ENCODE results near the gene SPRR4.

The SPRR4 gene

DNA sequence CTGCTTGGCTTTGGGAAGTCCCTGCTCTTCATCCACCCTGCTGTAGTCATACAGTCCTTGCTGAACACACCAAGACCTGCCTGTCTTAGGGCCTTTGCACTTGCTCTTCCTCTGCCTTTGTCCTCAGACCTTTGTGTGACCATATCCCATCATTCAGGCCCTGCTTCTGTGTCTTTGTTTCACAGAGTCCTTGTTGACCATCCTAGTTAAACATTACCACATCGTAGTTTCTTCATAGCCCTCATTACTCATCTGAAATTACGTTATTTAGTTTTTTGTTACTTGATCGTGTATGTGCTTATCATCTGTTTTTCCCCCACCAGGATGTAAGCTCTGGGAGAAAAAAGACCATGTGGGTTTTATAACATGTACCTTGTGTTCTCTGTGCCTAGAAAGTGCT lies 41.8 kb upstream of the SPRR4 start:
- TF ChIP-seq EZH2 (optimal IDR thresholded peaks at IDR 0.05; ENCODE audit: low read depth, low read length): no peak
- no peak for TF ChIP-seq EZH2phosphoT487 (IDR thresholded peaks at IDR 0.05; ENCODE audit: low read length)
- TF ChIP-seq, protein P1, sequence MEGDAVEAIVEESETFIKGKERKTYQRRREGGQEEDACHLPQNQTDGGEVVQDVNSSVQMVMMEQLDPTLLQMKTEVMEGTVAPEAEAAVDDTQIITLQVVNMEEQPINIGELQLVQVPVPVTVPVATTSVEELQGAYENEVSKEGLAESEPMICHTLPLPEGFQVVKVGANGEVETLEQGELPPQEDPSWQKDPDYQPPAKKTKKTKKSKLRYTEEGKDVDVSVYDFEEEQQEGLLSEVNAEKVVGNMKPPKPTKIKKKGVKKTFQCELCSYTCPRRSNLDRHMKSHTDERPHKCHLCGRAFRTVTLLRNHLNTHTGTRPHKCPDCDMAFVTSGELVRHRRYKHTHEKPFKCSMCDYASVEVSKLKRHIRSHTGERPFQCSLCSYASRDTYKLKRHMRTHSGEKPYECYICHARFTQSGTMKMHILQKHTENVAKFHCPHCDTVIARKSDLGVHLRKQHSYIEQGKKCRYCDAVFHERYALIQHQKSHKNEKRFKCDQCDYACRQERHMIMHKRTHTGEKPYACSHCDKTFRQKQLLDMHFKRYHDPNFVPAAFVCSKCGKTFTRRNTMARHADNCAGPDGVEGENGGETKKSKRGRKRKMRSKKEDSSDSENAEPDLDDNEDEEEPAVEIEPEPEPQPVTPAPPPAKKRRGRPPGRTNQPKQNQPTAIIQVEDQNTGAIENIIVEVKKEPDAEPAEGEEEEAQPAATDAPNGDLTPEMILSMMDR (IDR thresholded peaks at IDR 0.05; ENCODE audit: low read length): no peak
- Histone ChIP-seq H3K36me3 (replicated peaks; ENCODE audit: insufficient read depth, low read length) (no peaks in the 10 kb centered on the region), H2AFZ (ENCODE audit: low read length) (no peak overlapping the region), H3F3A (ENCODE audit: insufficient read depth, low read length) (no peaks in the 10 kb centered on the region), H3K27ac (ENCODE audit: low read length) (no peak overlapping the region), H3K4me2 (ENCODE audit: low read depth, low read length) (no peak overlapping the region), H3K79me2 (ENCODE audit: low read length) (no peaks in the 10 kb centered on the region), H3K9ac (ENCODE audit: low read length) (no peak overlapping the region), H3K9me2 (replicated peaks; ENCODE audit: insufficient read depth, low read length) (no peaks in the 10 kb centered on the region), H3K4me1 (ENCODE audit: low read length) (no peaks in the 10 kb centered on the region), H3K4me3 (ENCODE audit: low read length) (no peak overlapping the region), H3K9me3 (replicated peaks; ENCODE audit: insufficient read depth, low read length) (no peaks in the 10 kb centered on the region), H4K20me1 (ENCODE audit: insufficient read depth, low read length) (no peaks in the 10 kb centered on the region), H3K27me3 (replicated peaks; ENCODE audit: insufficient read depth, low read length) (no peaks in the 10 kb centered on the region)
- DNase-seq: no peak

DNA sequence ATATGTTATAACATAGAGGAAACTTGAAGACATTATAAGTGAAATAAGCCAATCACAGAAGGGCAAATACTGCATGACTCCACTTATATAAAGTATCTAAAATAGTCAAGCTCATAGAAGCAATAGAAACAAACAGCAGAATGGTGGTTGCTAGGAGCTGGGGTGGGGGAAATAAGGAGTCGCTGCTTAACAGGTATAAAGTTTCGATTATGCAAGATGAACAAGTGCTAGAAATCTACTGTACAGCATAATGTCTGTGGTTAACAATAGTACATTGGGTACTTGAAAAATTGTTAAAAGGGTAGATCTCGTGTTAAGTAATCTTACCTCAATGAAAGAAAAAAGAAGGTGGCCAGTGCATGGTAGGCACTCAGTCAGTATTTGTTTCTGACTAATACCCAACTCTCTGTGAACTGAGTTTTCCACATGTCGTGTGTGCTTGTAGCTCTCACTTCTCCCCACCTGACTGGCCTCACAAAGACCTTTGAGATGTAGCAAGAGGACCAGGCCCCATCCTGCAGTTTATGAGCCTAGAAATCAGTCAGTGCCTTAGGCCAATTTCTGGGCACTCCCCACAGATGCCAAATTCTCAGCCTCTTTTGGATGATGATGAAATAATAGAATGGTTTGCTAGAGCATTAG lies 38.2 kb upstream of the SPRR4 start:
- no peaks in the 10 kb centered on the region for H3K9me2 ChIP-seq (replicated peaks; ENCODE audit: insufficient read depth, low read length)
- H3K9me3 ChIP-seq (replicated peaks; ENCODE audit: insufficient read depth, low read length): no peaks in the 10 kb centered on the region
- DNase-seq: no peak
- no peaks in the 10 kb centered on the region for H3K36me3 ChIP-seq (replicated peaks; ENCODE audit: insufficient read depth, low read length)
- H4K20me1 ChIP-seq (ENCODE audit: insufficient read depth, low read length): no peaks in the 10 kb centered on the region
- H2AFZ ChIP-seq (ENCODE audit: low read length): no peak overlapping the region
- no peaks in the 10 kb centered on the region for H3K4me1 ChIP-seq (ENCODE audit: low read length)
- no peaks in the 10 kb centered on the region for H3K27me3 ChIP-seq (replicated peaks; ENCODE audit: insufficient read depth, low read length)
- no peak overlapping the region for H3K4me2 ChIP-seq (ENCODE audit: low read depth, low read length)
- H3K27ac ChIP-seq (ENCODE audit: low read length): no peak overlapping the region
- TF ChIP-seq EZH2phosphoT487 (IDR thresholded peaks at IDR 0.05; ENCODE audit: low read length) (no peak), EZH2 (optimal IDR thresholded peaks at IDR 0.05; ENCODE audit: low read depth, low read length) (no peak)
- TF ChIP-seq, protein P1 (IDR thresholded peaks at IDR 0.05; ENCODE audit: low read length): no peak
- H3K9ac ChIP-seq (ENCODE audit: low read length): no peak overlapping the region
- H3K79me2 ChIP-seq (ENCODE audit: low read length): no peaks in the 10 kb centered on the region
- no peak overlapping the region for H3K4me3 ChIP-seq (ENCODE audit: low read length)
- H3F3A ChIP-seq (ENCODE audit: insufficient read depth, low read length): no peaks in the 10 kb centered on the region

DNA sequence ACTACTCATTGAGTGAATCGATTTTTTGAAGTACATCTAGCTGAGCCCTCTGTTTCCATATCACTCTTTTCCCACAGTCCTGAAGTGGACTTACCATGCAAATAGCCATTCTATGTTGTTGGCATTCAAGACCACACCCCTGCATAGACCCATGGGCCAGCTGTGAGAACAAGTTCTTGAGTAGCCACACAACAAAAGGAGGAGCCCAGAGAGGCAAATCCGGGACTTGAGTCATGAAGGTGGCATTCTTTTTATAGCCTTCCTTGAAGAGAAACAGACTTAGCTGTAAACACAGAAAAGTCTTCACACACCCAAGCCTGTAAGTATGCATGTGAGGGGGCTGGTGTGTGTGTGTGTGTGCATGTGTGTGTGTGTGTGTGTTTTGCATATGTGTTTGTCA lies 37.3 kb upstream of the SPRR4 start:
- Histone ChIP-seq H2AFZ (ENCODE audit: low read length) (no peak overlapping the region), H3K4me1 (ENCODE audit: low read length) (no peaks in the 10 kb centered on the region), H3K9me2 (replicated peaks; ENCODE audit: insufficient read depth, low read length) (no peaks in the 10 kb centered on the region), H3K9me3 (replicated peaks; ENCODE audit: insufficient read depth, low read length) (no peaks in the 10 kb centered on the region), H3K9ac (ENCODE audit: low read length) (no peak overlapping the region), H3K27me3 (replicated peaks; ENCODE audit: insufficient read depth, low read length) (no peaks in the 10 kb centered on the region), H3K4me3 (ENCODE audit: low read length) (no peak overlapping the region), H3F3A (ENCODE audit: insufficient read depth, low read length) (no peaks in the 10 kb centered on the region), H3K27ac (ENCODE audit: low read length) (no peak overlapping the region), H4K20me1 (ENCODE audit: insufficient read depth, low read length) (no peaks in the 10 kb centered on the region), H3K4me2 (ENCODE audit: low read depth, low read length) (no peak overlapping the region), H3K79me2 (ENCODE audit: low read length) (no peaks in the 10 kb centered on the region), H3K36me3 (replicated peaks; ENCODE audit: insufficient read depth, low read length) (no peaks in the 10 kb centered on the region)
- no peak for DNase-seq
- no peak for TF ChIP-seq EZH2phosphoT487 (IDR thresholded peaks at IDR 0.05; ENCODE audit: low read length)
- no peak for TF ChIP-seq EZH2 (optimal IDR thresholded peaks at IDR 0.05; ENCODE audit: low read depth, low read length)
- TF ChIP-seq, protein P1 (IDR thresholded peaks at IDR 0.05; ENCODE audit: low read length): no peak

Data from MM.1S (cell line).